ENCODE results near the gene SH3RF1.

SH3RF1 gene

GRCh38 chr4:169158046-169158445 is 112.7 kb downstream of the SH3RF1 start:
- no peak for DNase-seq

GRCh38 chr4:169156392-169156791 is 114.4 kb downstream of the SH3RF1 start:
- no peak for DNase-seq

- DNase-seq = no peak
Measured at GRCh38 chr4:169154121-169154520, 116.6 kb downstream of the SH3RF1 start.

GRCh38 chr4:169153481-169154087 is 117.2 kb downstream of the SH3RF1 start:
- no peak for DNase-seq

- no peak for DNase-seq
Measured at GRCh38 chr4:169152899-169153298, 117.9 kb downstream of the SH3RF1 start.

- DNase-seq = no peak
Measured at GRCh38 chr4:169152098-169152497, 118.7 kb downstream of the SH3RF1 start.

- no peak for DNase-seq
Measured at GRCh38 chr4:169151671-169152070, 119.1 kb downstream of the SH3RF1 start.

GRCh38 chr4:169150806-169151205 is 120.0 kb downstream of the SH3RF1 start:
- no peak for DNase-seq

- DNase-seq = no peak
Measured at GRCh38 chr4:169148885-169149284, 121.9 kb downstream of the SH3RF1 start.

GRCh38 chr4:169147191-169147590 is 123.6 kb downstream of the SH3RF1 start:
- no peak for DNase-seq

- DNase-seq = no peak
Measured at GRCh38 chr4:169144061-169144600, 126.6 kb downstream of the SH3RF1 start.

- no peak for DNase-seq
Measured at GRCh38 chr4:169143335-169143734, 127.4 kb downstream of the SH3RF1 start.

GRCh38 chr4:169142906-169143305 is 127.8 kb downstream of the SH3RF1 start:
- no peak for DNase-seq

GRCh38 chr4:169142391-169142790 is 128.4 kb downstream of the SH3RF1 start:
- no peak for DNase-seq

GRCh38 chr4:169139021-169139420 is 131.7 kb downstream of the SH3RF1 start:
- DNase-seq = no peak

GRCh38 chr4:169137558-169137920 is 133.2 kb downstream of the SH3RF1 start:
- DNase-seq = no peak

- no peak for DNase-seq
Measured at GRCh38 chr4:169136796-169137557, 133.8 kb downstream of the SH3RF1 start.

GRCh38 chr4:169136330-169136729 is 134.4 kb downstream of the SH3RF1 start:
- DNase-seq = no peak

GRCh38 chr4:169135776-169136175 is 135.0 kb downstream of the SH3RF1 start:
- DNase-seq = no peak

- DNase-seq = no peak
Measured at GRCh38 chr4:169133932-169134331, 136.8 kb downstream of the SH3RF1 start.

GRCh38 chr4:169132561-169133305 is 138.0 kb downstream of the SH3RF1 start:
- no peak for DNase-seq

- no peak for DNase-seq
Measured at GRCh38 chr4:169131556-169132208, 139.1 kb downstream of the SH3RF1 start.

- no peak for DNase-seq
Measured at GRCh38 chr4:169128902-169129301, 141.9 kb downstream of the SH3RF1 start.

Data from DMS 273 treated with DMSO at 0.1 percent for 48 hours (cell line).